ENCODE data around the gene MEOX2. TPM values are rescaled to one million over a fixed set of nuclear protein-coding genes. Genes with fewer than 3 reads are reported as not detected.

MEOX2 gene
- total RNA-seq, 2 experiments from 2014 or later: not detected

DNA sequence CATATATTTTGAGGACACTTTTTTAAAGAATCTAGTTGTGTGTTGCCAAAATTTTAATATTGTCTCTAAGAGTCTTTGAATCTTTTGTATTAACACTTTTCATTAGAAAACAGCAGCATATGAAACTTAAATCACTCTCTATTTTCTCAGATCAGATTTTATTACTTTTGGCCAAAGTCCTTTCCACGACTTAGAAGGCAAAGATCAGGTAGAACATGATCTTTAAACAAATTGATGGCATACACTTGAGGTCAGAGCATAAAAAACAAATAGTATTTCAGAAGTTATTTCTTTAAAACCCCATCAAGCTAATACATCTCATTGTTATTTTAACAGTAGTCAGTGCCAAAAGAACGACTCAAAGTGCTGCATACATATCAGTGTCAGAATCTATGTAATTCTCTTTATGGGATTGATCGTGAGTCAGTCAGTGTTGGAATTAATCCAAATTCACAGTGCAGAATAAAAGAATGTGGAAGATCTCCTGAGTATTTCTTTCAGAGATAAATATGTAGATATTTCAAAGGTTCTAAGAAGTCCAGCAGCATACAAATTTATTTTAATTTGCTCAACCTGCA, 115.1 kb downstream of the MEOX2 start:
- H3K36me3 Mint-ChIP-seq: no peaks in the 10 kb centered on the region
- H3K4me1 Mint-ChIP-seq: no peaks in the 10 kb centered on the region
- no peak overlapping the region for H3K4me3 Mint-ChIP-seq
- DNase-seq: no peak
- H3K27me3 Mint-ChIP-seq: no peaks in the 10 kb centered on the region
- H3K27ac Mint-ChIP-seq: no peak overlapping the region
- H3K9me3 Mint-ChIP-seq: peaks cover 1% of the 10 kb centered on the region

DNA sequence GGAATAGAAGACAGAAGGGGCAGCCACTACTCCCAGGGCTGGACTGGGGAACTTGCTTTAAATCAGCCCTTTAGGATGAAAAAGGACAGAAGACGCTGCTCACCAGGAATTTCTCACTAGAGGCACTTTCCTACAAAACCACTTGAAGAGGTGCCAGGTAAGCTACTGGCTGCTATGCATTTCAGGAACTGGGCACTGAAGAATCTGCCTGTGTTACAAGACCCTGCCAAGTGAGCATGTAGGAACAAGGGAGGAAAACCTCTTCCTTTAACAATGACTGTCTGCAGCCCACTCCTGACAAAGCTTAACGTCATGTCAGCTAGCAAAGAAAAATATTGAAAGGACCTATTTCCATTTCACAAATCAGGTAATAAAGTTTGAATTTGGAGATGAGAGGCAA, 118.8 kb downstream of the MEOX2 start:
- no peaks in the 10 kb centered on the region for H3K36me3 Mint-ChIP-seq
- H3K4me3 Mint-ChIP-seq: no peak overlapping the region
- H3K9me3 Mint-ChIP-seq: peaks cover 3% of the 10 kb centered on the region
- no peaks in the 10 kb centered on the region for H3K27me3 Mint-ChIP-seq
- no peak for DNase-seq
- no peak overlapping the region for H3K27ac Mint-ChIP-seq
- no peaks in the 10 kb centered on the region for H3K4me1 Mint-ChIP-seq

DNA sequence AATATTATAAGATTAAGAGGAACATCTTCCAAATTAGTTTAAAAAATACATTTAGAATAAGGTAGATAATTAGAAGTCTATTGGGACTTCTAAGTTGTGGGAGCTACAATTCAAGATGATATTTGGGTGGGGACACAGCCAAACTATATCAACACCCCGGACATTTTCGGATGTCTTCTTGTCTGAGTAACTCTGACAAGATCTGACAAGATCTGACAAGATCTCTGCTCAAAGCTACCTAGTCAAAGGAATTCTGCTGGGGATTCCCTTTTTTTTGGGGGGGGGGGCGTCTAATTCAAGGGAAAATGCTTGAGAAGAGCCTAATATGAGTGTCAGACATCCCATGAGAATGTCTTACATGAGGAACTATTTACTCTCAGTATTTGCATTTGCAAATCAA, 119.4 kb downstream of the MEOX2 start:
- Mint-ChIP-seq H3K27ac (no peak overlapping the region), H3K36me3 (no peaks in the 10 kb centered on the region), H3K4me3 (no peak overlapping the region), H3K27me3 (no peaks in the 10 kb centered on the region), H3K4me1 (no peaks in the 10 kb centered on the region), H3K9me3 (peaks cover 3% of the 10 kb centered on the region)
- no peak for DNase-seq

DNA sequence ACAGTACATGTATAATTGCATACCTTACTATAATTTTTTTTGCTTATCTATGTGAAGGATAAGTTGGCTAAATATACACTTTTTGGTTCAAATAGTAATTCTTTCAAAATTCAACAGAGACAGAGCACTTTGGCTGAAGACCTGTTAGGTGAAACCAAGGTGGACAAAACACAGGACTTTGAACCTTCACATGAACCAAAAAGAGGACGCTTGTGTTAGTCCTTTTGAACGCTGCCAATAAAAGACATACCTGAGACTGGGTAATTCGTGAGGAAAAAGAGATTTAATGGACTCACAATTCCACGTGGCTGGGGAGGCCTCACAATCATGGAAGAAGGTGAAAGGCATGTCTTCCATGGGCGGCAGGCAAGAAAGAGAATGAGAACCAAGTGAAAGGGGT, 120.0 kb downstream of the MEOX2 start:
- H3K4me3 Mint-ChIP-seq: no peak overlapping the region
- no peak for DNase-seq
- H3K27ac Mint-ChIP-seq: no peak overlapping the region
- H3K4me1 Mint-ChIP-seq: no peaks in the 10 kb centered on the region
- peaks cover 3% of the 10 kb centered on the region for H3K9me3 Mint-ChIP-seq
- H3K27me3 Mint-ChIP-seq: no peaks in the 10 kb centered on the region
- no peaks in the 10 kb centered on the region for H3K36me3 Mint-ChIP-seq

DNA sequence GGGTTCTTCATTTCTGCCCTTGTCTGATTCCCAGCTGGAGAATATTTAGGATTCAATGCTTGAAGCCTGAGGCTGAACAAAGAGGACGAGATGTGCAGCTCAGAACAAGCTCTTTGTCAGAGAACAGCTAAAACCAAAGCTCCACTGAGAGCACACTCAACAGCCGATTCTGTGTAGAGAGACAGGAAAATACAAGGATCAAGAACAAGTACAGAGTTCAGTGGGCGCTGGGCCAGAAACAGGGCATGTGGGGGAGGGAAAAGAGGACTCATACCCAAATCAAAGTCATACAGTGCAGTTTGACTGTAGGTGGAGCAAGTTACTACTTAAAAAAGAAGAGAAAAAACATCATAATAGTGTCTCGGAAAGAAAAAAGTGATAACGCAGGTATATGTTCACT, 124.6 kb downstream of the MEOX2 start, which contains the start of gene AGMO:
Gene AGMO (minus strand): TSS at position 181 of the 400 bp plus-strand sequence.
- H3K36me3 Mint-ChIP-seq: no peaks in the 10 kb centered on the region
- no peaks in the 10 kb centered on the region for H3K4me1 Mint-ChIP-seq
- no peaks in the 10 kb centered on the region for H3K27me3 Mint-ChIP-seq
- no peak within 1 kb of the TSS for H3K4me3 Mint-ChIP-seq
- H3K27ac Mint-ChIP-seq: no peak within 1 kb of the TSS
- no peak for DNase-seq
- H3K9me3 Mint-ChIP-seq: peaks cover 1% of the 10 kb centered on the region

Other genes with a start within 250 kb of the MEOX2 start
- gene AGMO, start 124.7 kb downstream of the MEOX2 start, total RNA-seq: not detected

Data from activated naive CD8-positive, alpha-beta T cell treated with anti-CD3 and anti-CD28 coated beads for 36 hours (primary cell).